ENCODE results near the gene CXCL3. TPM values are rescaled to one million over a fixed set of nuclear protein-coding genes. Genes with fewer than 3 reads are reported as not detected.

Gene CXCL3
- total and polyA plus RNA-seq, 2 experiments from 2014 or later, result 3.6 to 19.5 TPM

DNA sequence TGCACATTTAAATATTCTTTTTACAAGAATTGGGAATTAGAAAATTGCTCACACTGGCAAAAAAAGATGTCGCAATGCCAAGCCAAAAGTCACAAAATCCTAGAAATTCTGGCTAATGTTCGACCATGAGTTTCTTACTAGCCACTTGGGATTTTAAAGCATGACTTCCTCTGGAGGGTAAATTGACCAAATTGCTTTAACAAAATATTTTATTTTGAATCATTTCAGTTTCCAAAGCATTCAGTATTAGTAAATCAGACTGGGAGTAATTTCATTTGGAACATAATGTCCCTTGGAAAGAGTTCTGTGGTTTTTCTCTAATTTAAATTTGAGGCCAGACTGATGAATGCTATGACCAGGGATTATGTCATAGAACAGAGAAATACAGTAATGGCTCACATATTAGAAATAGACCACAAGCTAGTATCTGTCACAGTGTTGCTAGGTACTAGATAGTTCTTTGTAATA, 32.4 kb downstream of the CXCL3 start:
- Mint-ChIP-seq H3K4me1 (peaks cover 15% of the 10 kb centered on the region), H3K27me3 (ENCODE audit: insufficient read depth, low read depth, poor library complexity) (no peaks in the 10 kb centered on the region), H3K4me3 (no peak overlapping the region), H3K36me3 (ENCODE audit: low read depth) (peaks cover 15% of the 10 kb centered on the region), H3K27ac (no peak overlapping the region), H3K9me3 (peaks cover 10% of the 10 kb centered on the region; the same call in 2 of the 3 replicates)
- DNase-seq (ENCODE audit: low spot score) (no peak), ATAC-seq (no peak)
- H4K20me1 ChIP-seq (replicated peaks; ENCODE audit: insufficient read depth), result no peaks in the 10 kb centered on the region
- H3K27me3 ChIP-seq (ENCODE audit: insufficient read depth), result no peaks in the 10 kb centered on the region
- H3K4me1 ChIP-seq (ENCODE audit: insufficient read depth), result peaks cover 16% of the 10 kb centered on the region
- H3K4me2 ChIP-seq, result no peak overlapping the region; the same call in 1 of the 2 replicates
- H3K4me3 ChIP-seq, result no peak overlapping the region
- H3K9me2 ChIP-seq (ENCODE audit: insufficient read depth), result no peaks in the 10 kb centered on the region; the same call in 1 of the 2 replicates
- TF ChIP-seq EZH2phosphoT487 (IDR thresholded peaks at IDR 0.05; ENCODE audit: unreplicated experiment) (no peak), ZNF331 (CRISPR knock-in tag; IDR thresholded peaks at IDR 0.05; ENCODE audit: low read depth) (no peak), EZH2 (IDR thresholded peaks at IDR 0.05; ENCODE audit: low read depth, unreplicated experiment) (no peak), CREB1 (CRISPR knock-in tag; IDR thresholded peaks at IDR 0.05; ENCODE audit: low read depth) (no peak), POLR2AphosphoS5 (IDR thresholded peaks at IDR 0.05; ENCODE audit: low read depth) (no peak), STAT1 (IDR thresholded peaks at IDR 0.05; ENCODE audit: unreplicated experiment) (no peak), ZNF114 (CRISPR knock-in tag; IDR thresholded peaks at IDR 0.05) (no peak)
- TF ChIP-seq, protein P1, sequence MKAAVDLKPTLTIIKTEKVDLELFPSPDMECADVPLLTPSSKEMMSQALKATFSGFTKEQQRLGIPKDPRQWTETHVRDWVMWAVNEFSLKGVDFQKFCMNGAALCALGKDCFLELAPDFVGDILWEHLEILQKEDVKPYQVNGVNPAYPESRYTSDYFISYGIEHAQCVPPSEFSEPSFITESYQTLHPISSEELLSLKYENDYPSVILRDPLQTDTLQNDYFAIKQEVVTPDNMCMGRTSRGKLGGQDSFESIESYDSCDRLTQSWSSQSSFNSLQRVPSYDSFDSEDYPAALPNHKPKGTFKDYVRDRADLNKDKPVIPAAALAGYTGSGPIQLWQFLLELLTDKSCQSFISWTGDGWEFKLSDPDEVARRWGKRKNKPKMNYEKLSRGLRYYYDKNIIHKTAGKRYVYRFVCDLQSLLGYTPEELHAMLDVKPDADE (IDR thresholded peaks at IDR 0.05), result no peak
- TF ChIP-seq, protein P2, sequence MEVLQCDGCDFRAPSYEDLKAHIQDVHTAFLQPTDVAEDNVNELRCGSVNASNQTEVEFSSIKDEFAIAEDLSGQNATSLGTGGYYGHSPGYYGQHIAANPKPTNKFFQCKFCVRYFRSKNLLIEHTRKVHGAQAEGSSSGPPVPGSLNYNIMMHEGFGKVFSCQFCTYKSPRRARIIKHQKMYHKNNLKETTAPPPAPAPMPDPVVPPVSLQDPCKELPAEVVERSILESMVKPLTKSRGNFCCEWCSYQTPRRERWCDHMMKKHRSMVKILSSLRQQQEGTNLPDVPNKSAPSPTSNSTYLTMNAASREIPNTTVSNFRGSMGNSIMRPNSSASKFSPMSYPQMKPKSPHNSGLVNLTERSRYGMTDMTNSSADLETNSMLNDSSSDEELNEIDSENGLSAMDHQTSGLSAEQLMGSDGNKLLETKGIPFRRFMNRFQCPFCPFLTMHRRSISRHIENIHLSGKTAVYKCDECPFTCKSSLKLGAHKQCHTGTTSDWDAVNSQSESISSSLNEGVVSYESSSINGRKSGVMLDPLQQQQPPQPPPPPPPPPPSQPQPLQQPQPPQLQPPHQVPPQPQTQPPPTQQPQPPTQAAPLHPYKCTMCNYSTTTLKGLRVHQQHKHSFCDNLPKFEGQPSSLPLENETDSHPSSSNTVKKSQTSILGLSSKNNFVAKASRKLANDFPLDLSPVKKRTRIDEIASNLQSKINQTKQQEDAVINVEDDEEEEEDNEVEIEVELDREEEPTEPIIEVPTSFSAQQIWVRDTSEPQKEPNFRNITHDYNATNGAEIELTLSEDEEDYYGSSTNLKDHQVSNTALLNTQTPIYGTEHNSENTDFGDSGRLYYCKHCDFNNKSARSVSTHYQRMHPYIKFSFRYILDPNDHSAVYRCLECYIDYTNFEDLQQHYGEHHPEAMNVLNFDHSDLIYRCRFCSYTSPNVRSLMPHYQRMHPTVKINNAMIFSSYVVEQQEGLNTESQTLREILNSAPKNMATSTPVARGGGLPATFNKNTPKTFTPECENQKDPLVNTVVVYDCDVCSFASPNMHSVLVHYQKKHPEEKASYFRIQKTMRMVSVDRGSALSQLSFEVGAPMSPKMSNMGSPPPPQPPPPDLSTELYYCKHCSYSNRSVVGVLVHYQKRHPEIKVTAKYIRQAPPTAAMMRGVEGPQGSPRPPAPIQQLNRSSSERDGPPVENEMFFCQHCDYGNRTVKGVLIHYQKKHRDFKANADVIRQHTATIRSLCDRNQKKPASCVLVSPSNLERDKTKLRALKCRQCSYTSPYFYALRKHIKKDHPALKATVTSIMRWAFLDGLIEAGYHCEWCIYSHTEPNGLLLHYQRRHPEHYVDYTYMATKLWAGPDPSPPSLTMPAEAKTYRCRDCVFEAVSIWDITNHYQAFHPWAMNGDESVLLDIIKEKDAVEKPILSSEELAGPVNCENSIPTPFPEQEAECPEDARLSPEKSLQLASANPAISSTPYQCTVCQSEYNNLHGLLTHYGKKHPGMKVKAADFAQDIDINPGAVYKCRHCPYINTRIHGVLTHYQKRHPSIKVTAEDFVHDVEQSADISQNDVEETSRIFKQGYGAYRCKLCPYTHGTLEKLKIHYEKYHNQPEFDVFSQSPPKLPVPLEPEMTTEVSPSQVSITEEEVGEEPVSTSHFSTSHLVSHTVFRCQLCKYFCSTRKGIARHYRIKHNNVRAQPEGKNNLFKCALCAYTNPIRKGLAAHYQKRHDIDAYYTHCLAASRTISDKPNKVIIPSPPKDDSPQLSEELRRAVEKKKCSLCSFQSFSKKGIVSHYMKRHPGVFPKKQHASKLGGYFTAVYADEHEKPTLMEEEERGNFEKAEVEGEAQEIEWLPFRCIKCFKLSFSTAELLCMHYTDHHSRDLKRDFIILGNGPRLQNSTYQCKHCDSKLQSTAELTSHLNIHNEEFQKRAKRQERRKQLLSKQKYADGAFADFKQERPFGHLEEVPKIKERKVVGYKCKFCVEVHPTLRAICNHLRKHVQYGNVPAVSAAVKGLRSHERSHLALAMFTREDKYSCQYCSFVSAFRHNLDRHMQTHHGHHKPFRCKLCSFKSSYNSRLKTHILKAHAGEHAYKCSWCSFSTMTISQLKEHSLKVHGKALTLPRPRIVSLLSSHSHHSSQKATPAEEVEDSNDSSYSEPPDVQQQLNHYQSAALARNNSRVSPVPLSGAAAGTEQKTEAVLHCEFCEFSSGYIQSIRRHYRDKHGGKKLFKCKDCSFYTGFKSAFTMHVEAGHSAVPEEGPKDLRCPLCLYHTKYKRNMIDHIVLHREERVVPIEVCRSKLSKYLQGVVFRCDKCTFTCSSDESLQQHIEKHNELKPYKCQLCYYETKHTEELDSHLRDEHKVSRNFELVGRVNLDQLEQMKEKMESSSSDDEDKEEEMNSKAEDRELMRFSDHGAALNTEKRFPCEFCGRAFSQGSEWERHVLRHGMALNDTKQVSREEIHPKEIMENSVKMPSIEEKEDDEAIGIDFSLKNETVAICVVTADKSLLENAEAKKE (CRISPR knock-in tag; IDR thresholded peaks at IDR 0.05), result no peak
- TF ChIP-seq, protein P3, sequence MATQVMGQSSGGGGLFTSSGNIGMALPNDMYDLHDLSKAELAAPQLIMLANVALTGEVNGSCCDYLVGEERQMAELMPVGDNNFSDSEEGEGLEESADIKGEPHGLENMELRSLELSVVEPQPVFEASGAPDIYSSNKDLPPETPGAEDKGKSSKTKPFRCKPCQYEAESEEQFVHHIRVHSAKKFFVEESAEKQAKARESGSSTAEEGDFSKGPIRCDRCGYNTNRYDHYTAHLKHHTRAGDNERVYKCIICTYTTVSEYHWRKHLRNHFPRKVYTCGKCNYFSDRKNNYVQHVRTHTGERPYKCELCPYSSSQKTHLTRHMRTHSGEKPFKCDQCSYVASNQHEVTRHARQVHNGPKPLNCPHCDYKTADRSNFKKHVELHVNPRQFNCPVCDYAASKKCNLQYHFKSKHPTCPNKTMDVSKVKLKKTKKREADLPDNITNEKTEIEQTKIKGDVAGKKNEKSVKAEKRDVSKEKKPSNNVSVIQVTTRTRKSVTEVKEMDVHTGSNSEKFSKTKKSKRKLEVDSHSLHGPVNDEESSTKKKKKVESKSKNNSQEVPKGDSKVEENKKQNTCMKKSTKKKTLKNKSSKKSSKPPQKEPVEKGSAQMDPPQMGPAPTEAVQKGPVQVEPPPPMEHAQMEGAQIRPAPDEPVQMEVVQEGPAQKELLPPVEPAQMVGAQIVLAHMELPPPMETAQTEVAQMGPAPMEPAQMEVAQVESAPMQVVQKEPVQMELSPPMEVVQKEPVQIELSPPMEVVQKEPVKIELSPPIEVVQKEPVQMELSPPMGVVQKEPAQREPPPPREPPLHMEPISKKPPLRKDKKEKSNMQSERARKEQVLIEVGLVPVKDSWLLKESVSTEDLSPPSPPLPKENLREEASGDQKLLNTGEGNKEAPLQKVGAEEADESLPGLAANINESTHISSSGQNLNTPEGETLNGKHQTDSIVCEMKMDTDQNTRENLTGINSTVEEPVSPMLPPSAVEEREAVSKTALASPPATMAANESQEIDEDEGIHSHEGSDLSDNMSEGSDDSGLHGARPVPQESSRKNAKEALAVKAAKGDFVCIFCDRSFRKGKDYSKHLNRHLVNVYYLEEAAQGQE (IDR thresholded peaks at IDR 0.05; ENCODE audit: unreplicated experiment), result no peak
- TF ChIP-seq, protein P4, sequence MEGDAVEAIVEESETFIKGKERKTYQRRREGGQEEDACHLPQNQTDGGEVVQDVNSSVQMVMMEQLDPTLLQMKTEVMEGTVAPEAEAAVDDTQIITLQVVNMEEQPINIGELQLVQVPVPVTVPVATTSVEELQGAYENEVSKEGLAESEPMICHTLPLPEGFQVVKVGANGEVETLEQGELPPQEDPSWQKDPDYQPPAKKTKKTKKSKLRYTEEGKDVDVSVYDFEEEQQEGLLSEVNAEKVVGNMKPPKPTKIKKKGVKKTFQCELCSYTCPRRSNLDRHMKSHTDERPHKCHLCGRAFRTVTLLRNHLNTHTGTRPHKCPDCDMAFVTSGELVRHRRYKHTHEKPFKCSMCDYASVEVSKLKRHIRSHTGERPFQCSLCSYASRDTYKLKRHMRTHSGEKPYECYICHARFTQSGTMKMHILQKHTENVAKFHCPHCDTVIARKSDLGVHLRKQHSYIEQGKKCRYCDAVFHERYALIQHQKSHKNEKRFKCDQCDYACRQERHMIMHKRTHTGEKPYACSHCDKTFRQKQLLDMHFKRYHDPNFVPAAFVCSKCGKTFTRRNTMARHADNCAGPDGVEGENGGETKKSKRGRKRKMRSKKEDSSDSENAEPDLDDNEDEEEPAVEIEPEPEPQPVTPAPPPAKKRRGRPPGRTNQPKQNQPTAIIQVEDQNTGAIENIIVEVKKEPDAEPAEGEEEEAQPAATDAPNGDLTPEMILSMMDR (conservative IDR thresholded peaks at IDR 0.05; ENCODE audit: low read depth in 2 of 2), result no peak
- no peaks in the 10 kb centered on the region; the same call in 1 of the 2 replicates for H3K36me3 ChIP-seq (ENCODE audit: insufficient read depth)
- H3K79me2 ChIP-seq (replicated peaks; ENCODE audit: insufficient read depth), result no peaks in the 10 kb centered on the region
- H2AFZ ChIP-seq, result no peak overlapping the region
- H3F3A ChIP-seq (replicated peaks; ENCODE audit: low read depth), result no peaks in the 10 kb centered on the region
- no peak overlapping the region for H3K27ac ChIP-seq (ENCODE audit: low read depth)

All from GM23338 (cell line).